Ishikawa (cell line): ENCODE measurements around the gene NGF.

Source experiments
- CEBPB ChIP-seq: IDR thresholded peaks from 2 replicates; pipeline ENCODE4 v1.6.1; 2012
- CREB1 ChIP-seq: IDR thresholded peaks from 2 replicates; pipeline ENCODE4 v1.6.1; 2012; ENCODE audit warnings: low read depth
- EGR1 ChIP-seq: IDR thresholded peaks from 2 replicates; pipeline ENCODE4 v1.6.1; 2012
- EP300 ChIP-seq: IDR thresholded peaks from 2 replicates; pipeline ENCODE4 v1.6.1; 2012; ENCODE audit warnings: borderline replicate concordance
- FOXM1 ChIP-seq: IDR thresholded peaks from 2 replicates; pipeline ENCODE4 v1.6.1; 2012; ENCODE audit warnings: low read depth, borderline replicate concordance
- MAX ChIP-seq: IDR thresholded peaks from 2 replicates; pipeline ENCODE4 v1.6.1; 2012
- NFIC ChIP-seq: IDR thresholded peaks from 2 replicates; pipeline ENCODE4 v1.6.1; 2012
- RAD21 ChIP-seq: IDR thresholded peaks from 2 replicates; pipeline ENCODE4 v1.6.1; 2012; ENCODE audit warnings: low read depth
- REST ChIP-seq: IDR thresholded peaks from 2 replicates; pipeline ENCODE4 v1.6.1; 2012; ENCODE audit warnings: low read depth, mild to moderate bottlenecking
- TAF1 ChIP-seq: IDR thresholded peaks from 2 replicates; pipeline ENCODE4 v1.6.1; 2012; ENCODE audit warnings: low read depth, mild to moderate bottlenecking
- TCF12 ChIP-seq: IDR thresholded peaks from 2 replicates; pipeline ENCODE4 v1.6.1; 2012; ENCODE audit warnings: low read depth
- TEAD4 ChIP-seq: IDR thresholded peaks from 2 replicates; pipeline ENCODE4 v1.6.1; 2012
- USF1 ChIP-seq: IDR thresholded peaks from 2 replicates; pipeline ENCODE4 v1.6.1; 2012
- YY1 ChIP-seq: IDR thresholded peaks from 2 replicates; pipeline ENCODE4 v1.6.1; 2012; ENCODE audit warnings: low read depth
- ZBTB7A ChIP-seq: IDR thresholded peaks from 2 replicates; pipeline ENCODE4 v1.6.1; 2012; ENCODE audit warnings: low read depth

NGF gene

GRCh38 chr1:115330480-115331013, 7.5 kb downstream of the NGF start:
- no peak for TF ChIP-seq TEAD4
- no peak for TF ChIP-seq FOXM1
- TF ChIP-seq YY1: no peak
- TF ChIP-seq NFIC: no peak
- TF ChIP-seq CREB1: no peak
- no peak for TF ChIP-seq RAD21
- TF ChIP-seq MAX: no peak
- no peak for TF ChIP-seq ZBTB7A
- TF ChIP-seq USF1: no peak
- TF ChIP-seq TCF12: no peak

- TF ChIP-seq REST (no peak), CREB1 (no peak), USF1 (no peak), NFIC (no peak), RAD21 (no peak), CEBPB (no peak), TCF12 (no peak), EP300 (no peak), YY1 (no peak), TAF1 (no peak), EGR1 (no peak), MAX (no peak), ZBTB7A (no peak), FOXM1 (no peak), TEAD4 (no peak)
These were observed 8.1 kb downstream of the NGF start for GRCh38 chr1:115329965-115330364.

- TF ChIP-seq EP300: no peak
- TF ChIP-seq FOXM1: no peak
- TF ChIP-seq CREB1: no peak
These were observed 10.8 kb downstream of the NGF start for GRCh38 chr1:115327270-115327669.

- TF ChIP-seq NFIC (no peak), ZBTB7A (no peak), CREB1 (no peak), TCF12 (no peak), EP300 (no peak), USF1 (no peak), YY1 (no peak), RAD21 (no peak), CEBPB (no peak), MAX (no peak), TAF1 (no peak)
These were observed 11.6 kb downstream of the NGF start for GRCh38 chr1:115326419-115326818.

- no peak for TF ChIP-seq TEAD4
- TF ChIP-seq EP300: no peak
These were observed 12.2 kb downstream of the NGF start for GRCh38 chr1:115325874-115326273.

GRCh38 chr1:115324649-115325420, 13.2 kb downstream of the NGF start:
- TF ChIP-seq CREB1 (no peak), TCF12 (no peak), EP300 (no peak), YY1 (no peak), ZBTB7A (no peak), TEAD4 (no peak), CEBPB (no peak), NFIC (no peak), EGR1 (no peak), TAF1 (no peak), FOXM1 (no peak), REST (no peak), USF1 (no peak), RAD21 (no peak), MAX (no peak)
